H1 (cell line): ENCODE measurements around the gene HCK. TPM values are rescaled to one million over a fixed set of nuclear protein-coding genes. Genes with fewer than 3 reads are reported as not detected.

Source experiments
- CEBPB ChIP-seq: IDR thresholded peaks from 2 replicates; pipeline ENCODE4 v1.6.1; 2012; ENCODE audit warnings: low read depth, low read length
- EP300 ChIP-seq, 2 experiments: IDR thresholded peaks; 1 replicate in 1 of 2; 2 replicates in 1 of 2; pipeline ENCODE4 v1.6.1; 2011 to 2012; ENCODE audit warnings: low read depth in 2 of 2, low read length in 2 of 2, mild to moderate bottlenecking in 2 of 2, borderline replicate concordance in 1 of 2, inconsistent platforms in 1 of 2, moderate library complexity in 1 of 2
- FOSL1 ChIP-seq: IDR thresholded peaks from 2 replicates; pipeline ENCODE4 v1.6.1; 2011; ENCODE audit warnings: mild to moderate bottlenecking, low read depth, low read length, moderate library complexity; ENCODE audit not compliant: insufficient read depth
- JUND ChIP-seq: IDR thresholded peaks from 2 replicates; pipeline ENCODE4 v1.6.1; 2011; ENCODE audit warnings: mild to moderate bottlenecking, improper control_type of control experiment, low read length
- KDM4A ChIP-seq: IDR thresholded peaks from one replicate; pipeline ENCODE4 v1.7.1; 2012; ENCODE audit warnings: low read depth, mild to moderate bottlenecking, moderate library complexity, low read length, inconsistent platforms; ENCODE audit not compliant: severe bottlenecking
- NRF1 ChIP-seq: IDR thresholded peaks from 2 replicates; pipeline ENCODE4 v1.6.1; 2011; ENCODE audit warnings: mild to moderate bottlenecking, low read depth, low read length, improper control_type of control experiment
- RBBP5 ChIP-seq: IDR thresholded peaks from 2 replicates; pipeline ENCODE4 v1.7.1; 2012; ENCODE audit warnings: low read depth, mild to moderate bottlenecking, inconsistent platforms, low read length, moderate library complexity, borderline replicate concordance
- RXRA ChIP-seq: IDR thresholded peaks from 2 replicates; pipeline ENCODE4 v1.6.1; 2011; ENCODE audit warnings: low read depth, mild to moderate bottlenecking, low read length, moderate library complexity; ENCODE audit not compliant: insufficient read depth
- polyA plus RNA-seq, 7 experiments: library from polyadenylated mRNA; depleted of rRNA in 3 of 7; stranded (reverse) in 5 of 7; unstranded in 2 of 7; fragments of >200 nt in 5 of 7; fragments of 200-250 nt in 2 of 7; gene quantifications; 1 replicate in 5 of 7; 2 replicates in 1 of 7; 4 replicates in 1 of 7; pipeline versions ENCODE4 v1.2.1 to v1.2.3, GENCODE V29; 2011 to 2013; ENCODE audit warnings: missing spikeins in 2 of 7, mixed read lengths in 2 of 7
- total RNA-seq: library from RNA; stranded (reverse); fragmentation: NEBNext Ultra II Directional; extraction: Animal tissue kit (Norgen Biotek cat#: 25700); gene quantifications from 2 replicates; pipeline ENCODE4 v1.2.1, GENCODE V29; 2021
- TF ChIP-seq, protein P1 (sequence below): fragments of 300-600 bp; sonication (generic); IDR thresholded peaks from 2 replicates; pipeline ENCODE4 v1.7.1; 2012; ENCODE audit warnings: low read length, moderate library complexity, mild to moderate bottlenecking, inconsistent platforms; ENCODE audit not compliant: insufficient replicate concordance
- TF ChIP-seq, protein P2 (sequence below): IDR thresholded peaks from 2 replicates; pipeline ENCODE4 v1.6.1; 2012; ENCODE audit warnings: inconsistent platforms

HCK gene
- total and polyA plus RNA-seq, 2 of the 8 experiments (the other 6 are each of a cell fraction or from before 2014, with no cell fraction given) = 0.37 to 4.3 TPM

DNA sequence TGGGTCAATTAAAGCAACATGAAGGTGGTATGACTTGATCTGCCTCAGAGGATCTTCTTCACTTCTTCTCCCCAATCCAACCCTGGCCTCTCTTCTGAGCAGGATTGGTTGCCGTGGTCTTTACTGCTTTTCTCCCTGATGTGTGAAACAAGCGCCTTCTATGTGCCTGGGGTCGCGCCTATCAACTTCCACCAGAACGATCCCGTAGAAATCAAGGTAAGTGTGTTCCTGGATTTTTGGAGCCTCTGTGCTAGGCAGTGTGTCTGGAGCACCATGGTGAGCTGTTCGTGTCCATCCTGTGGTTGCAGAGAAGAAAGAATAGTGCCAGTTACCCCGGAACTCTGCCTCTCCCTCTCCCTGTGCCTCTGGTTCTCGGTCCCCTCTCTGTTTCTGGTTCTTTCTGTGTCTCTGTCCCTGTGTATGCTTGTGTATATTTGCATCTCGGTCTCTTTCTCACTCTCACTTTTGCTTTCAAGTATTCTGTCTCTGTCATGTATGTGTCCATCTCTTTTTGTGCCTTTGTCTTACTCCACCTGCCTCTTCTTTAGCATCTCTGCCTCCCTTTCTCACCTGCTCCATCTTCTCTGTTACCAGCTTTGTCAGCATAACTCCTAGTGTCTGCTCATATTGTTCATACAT, 81.0 kb downstream of the HCK start (continued):
- TF ChIP-seq, protein P1, sequence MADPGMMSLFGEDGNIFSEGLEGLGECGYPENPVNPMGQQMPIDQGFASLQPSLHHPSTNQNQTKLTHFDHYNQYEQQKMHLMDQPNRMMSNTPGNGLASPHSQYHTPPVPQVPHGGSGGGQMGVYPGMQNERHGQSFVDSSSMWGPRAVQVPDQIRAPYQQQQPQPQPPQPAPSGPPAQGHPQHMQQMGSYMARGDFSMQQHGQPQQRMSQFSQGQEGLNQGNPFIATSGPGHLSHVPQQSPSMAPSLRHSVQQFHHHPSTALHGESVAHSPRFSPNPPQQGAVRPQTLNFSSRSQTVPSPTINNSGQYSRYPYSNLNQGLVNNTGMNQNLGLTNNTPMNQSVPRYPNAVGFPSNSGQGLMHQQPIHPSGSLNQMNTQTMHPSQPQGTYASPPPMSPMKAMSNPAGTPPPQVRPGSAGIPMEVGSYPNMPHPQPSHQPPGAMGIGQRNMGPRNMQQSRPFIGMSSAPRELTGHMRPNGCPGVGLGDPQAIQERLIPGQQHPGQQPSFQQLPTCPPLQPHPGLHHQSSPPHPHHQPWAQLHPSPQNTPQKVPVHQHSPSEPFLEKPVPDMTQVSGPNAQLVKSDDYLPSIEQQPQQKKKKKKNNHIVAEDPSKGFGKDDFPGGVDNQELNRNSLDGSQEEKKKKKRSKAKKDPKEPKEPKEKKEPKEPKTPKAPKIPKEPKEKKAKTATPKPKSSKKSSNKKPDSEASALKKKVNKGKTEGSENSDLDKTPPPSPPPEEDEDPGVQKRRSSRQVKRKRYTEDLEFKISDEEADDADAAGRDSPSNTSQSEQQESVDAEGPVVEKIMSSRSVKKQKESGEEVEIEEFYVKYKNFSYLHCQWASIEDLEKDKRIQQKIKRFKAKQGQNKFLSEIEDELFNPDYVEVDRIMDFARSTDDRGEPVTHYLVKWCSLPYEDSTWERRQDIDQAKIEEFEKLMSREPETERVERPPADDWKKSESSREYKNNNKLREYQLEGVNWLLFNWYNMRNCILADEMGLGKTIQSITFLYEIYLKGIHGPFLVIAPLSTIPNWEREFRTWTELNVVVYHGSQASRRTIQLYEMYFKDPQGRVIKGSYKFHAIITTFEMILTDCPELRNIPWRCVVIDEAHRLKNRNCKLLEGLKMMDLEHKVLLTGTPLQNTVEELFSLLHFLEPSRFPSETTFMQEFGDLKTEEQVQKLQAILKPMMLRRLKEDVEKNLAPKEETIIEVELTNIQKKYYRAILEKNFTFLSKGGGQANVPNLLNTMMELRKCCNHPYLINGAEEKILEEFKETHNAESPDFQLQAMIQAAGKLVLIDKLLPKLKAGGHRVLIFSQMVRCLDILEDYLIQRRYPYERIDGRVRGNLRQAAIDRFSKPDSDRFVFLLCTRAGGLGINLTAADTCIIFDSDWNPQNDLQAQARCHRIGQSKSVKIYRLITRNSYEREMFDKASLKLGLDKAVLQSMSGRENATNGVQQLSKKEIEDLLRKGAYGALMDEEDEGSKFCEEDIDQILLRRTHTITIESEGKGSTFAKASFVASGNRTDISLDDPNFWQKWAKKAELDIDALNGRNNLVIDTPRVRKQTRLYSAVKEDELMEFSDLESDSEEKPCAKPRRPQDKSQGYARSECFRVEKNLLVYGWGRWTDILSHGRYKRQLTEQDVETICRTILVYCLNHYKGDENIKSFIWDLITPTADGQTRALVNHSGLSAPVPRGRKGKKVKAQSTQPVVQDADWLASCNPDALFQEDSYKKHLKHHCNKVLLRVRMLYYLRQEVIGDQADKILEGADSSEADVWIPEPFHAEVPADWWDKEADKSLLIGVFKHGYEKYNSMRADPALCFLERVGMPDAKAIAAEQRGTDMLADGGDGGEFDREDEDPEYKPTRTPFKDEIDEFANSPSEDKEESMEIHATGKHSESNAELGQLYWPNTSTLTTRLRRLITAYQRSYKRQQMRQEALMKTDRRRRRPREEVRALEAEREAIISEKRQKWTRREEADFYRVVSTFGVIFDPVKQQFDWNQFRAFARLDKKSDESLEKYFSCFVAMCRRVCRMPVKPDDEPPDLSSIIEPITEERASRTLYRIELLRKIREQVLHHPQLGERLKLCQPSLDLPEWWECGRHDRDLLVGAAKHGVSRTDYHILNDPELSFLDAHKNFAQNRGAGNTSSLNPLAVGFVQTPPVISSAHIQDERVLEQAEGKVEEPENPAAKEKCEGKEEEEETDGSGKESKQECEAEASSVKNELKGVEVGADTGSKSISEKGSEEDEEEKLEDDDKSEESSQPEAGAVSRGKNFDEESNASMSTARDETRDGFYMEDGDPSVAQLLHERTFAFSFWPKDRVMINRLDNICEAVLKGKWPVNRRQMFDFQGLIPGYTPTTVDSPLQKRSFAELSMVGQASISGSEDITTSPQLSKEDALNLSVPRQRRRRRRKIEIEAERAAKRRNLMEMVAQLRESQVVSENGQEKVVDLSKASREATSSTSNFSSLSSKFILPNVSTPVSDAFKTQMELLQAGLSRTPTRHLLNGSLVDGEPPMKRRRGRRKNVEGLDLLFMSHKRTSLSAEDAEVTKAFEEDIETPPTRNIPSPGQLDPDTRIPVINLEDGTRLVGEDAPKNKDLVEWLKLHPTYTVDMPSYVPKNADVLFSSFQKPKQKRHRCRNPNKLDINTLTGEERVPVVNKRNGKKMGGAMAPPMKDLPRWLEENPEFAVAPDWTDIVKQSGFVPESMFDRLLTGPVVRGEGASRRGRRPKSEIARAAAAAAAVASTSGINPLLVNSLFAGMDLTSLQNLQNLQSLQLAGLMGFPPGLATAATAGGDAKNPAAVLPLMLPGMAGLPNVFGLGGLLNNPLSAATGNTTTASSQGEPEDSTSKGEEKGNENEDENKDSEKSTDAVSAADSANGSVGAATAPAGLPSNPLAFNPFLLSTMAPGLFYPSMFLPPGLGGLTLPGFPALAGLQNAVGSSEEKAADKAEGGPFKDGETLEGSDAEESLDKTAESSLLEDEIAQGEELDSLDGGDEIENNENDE = no peak
- TF ChIP-seq JUND = no peak
- no peak for TF ChIP-seq CEBPB
- TF ChIP-seq FOSL1 = no peak
- no peak for TF ChIP-seq EP300 (IDR thresholded peaks at IDR 0.05; ENCODE audit: borderline replicate concordance in 1 of 2, low read depth in 2 of 2, low read length in 2 of 2)
- no peak for TF ChIP-seq RXRA
- TF ChIP-seq, protein P2, sequence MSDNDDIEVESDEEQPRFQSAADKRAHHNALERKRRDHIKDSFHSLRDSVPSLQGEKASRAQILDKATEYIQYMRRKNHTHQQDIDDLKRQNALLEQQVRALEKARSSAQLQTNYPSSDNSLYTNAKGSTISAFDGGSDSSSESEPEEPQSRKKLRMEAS = no peak
- no peak for TF ChIP-seq KDM4A
- no peak for TF ChIP-seq RBBP5
- TF ChIP-seq NRF1 = no peak
